Measurements from ENCODE around the gene MTUS2.

Gene MTUS2

DNA sequence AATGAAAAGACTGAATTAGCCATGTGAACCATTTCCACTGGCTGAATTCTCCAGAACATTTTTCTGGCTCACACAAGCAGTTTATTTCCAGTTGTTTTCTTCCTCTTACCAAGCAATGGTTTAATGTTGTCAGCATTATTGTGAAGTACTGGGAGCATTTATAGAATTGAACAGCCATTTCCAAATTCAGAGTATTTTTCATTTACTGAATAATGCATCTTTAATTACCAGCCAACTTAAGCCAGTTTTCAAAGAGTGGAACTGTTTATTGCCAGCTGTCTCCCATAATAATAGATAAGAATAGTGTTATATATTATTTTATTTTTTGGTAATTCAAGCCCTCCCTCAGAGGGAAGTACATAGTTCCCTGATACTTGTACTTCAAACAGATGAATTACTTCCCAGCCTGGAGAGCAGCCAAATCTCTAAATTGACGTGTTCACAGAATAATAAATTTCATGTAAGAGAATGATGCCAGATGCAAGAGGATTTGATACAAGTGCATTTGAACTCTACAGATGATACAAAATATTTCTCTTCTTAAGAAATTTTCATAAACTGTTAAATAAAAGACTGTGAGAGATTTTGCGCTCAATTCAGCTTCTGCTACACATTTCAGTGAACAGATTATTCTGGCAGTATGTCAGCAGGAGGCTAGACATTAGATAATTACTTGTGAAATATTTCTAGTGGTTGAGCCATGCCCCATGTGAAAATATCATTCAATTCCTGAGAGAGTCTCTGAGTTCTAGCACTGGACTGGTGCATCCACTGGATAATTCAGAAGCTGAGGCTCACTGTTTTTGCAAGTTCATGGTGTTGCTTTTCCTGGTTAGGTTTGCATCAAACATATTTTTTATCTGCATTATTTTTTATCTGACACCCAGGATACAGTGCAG lies 459.5 kb downstream of the MTUS2 start:
- TF ChIP-seq POLR2A (IDR thresholded peaks at IDR 0.05; ENCODE audit: low read length) (no peak), GATA1 (IDR thresholded peaks at IDR 0.05; ENCODE audit: low read depth, low read length) (no peak)
- DNase-seq = no peak

GRCh38 chr13:29281932-29282495 lies 461.9 kb downstream of the MTUS2 start:
- no peak for TF ChIP-seq POLR2A (IDR thresholded peaks at IDR 0.05; ENCODE audit: low read length)
- TF ChIP-seq GATA1 (IDR thresholded peaks at IDR 0.05; ENCODE audit: low read depth, low read length) = no peak
- no peak for DNase-seq

GRCh38 chr13:29284726-29285125 lies 464.6 kb downstream of the MTUS2 start:
- TF ChIP-seq GATA1 (IDR thresholded peaks at IDR 0.05; ENCODE audit: low read depth, low read length) = no peak
- no peak for TF ChIP-seq POLR2A (IDR thresholded peaks at IDR 0.05; ENCODE audit: low read length)
- DNase-seq = no peak

DNA sequence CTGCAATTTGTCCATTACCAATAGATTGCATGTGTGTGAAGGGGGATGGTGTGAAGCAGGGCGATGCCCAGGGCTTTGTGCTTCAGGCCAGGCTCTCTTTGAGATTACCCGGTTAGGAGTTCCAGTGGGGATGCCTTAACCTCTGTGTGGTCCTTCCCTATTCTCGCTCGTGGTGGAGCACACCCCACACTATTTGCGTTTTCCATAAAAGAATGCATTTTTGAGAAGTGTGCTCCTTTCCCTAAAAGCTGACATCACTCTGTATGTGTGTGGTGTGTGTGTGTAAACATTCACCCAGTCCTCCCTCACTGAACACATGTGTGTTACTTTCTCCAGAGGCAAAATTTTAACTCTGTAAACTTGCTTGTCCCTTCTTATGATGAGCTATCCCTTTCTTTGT lies 467.1 kb downstream of the MTUS2 start:
- no peak for DNase-seq
- TF ChIP-seq POLR2A (IDR thresholded peaks at IDR 0.05; ENCODE audit: low read length) (no peak), GATA1 (IDR thresholded peaks at IDR 0.05; ENCODE audit: low read depth, low read length) (no peak)

GRCh38 chr13:29292045-29292444 lies 471.9 kb downstream of the MTUS2 start:
- TF ChIP-seq GATA1 (IDR thresholded peaks at IDR 0.05; ENCODE audit: low read depth, low read length) (no peak), POLR2A (IDR thresholded peaks at IDR 0.05; ENCODE audit: low read length) (no peak)

GRCh38 chr13:29294821-29295220 lies 474.7 kb downstream of the MTUS2 start:
- TF ChIP-seq POLR2A (IDR thresholded peaks at IDR 0.05; ENCODE audit: low read length) (no peak), GATA1 (IDR thresholded peaks at IDR 0.05; ENCODE audit: low read depth, low read length) (no peak)
- DNase-seq = no peak

More at GRCh38 chr13:29292045-29292444, 471.9 kb downstream of the MTUS2 start:
- DNase-seq = no peak

DNA sequence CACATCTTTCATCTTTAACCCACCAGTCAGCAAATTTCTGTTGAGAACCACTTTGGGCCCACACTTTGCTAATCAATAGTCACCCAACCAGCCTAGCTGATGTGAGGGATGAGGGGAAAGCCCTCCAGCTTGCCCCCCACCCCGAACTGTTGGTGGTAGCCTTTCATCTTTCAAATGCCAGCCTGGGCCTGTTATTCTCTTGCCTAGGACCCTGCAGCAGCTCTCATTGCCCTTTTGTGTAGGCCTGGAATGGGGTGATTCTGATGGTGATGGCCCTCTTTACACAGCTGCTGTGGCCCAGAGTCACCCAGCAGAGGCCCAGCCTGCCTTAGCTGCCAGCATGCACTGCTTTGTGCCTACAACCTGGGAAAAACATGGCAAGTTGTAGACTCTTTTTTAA lies 480.9 kb downstream of the MTUS2 start:
- TF ChIP-seq POLR2A (IDR thresholded peaks at IDR 0.05; ENCODE audit: low read length) = no peak
- no peak for TF ChIP-seq GATA1 (IDR thresholded peaks at IDR 0.05; ENCODE audit: low read depth, low read length)
- DNase-seq = no peak

DNA sequence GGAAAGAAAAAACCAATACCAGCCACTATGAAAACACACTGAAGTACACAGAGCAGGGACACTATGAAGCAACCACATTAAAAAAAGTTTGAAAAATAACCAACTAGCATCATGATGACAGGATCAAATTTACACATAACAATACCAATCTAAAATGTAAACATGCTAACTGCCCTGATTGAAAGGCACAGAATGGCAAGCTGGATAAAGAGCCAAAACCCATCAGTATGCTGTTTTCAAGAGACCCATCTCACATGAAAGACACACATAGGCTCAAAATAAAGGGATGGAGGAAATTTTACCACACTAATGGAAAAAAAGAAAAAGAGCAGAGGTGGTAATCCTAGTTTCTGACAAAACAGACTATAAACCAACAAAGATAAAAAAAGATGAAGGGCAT lies 484.0 kb downstream of the MTUS2 start:
- DNase-seq = no peak
- TF ChIP-seq GATA1 (IDR thresholded peaks at IDR 0.05; ENCODE audit: low read depth, low read length) (no peak), POLR2A (IDR thresholded peaks at IDR 0.05; ENCODE audit: low read length) (no peak)

- no peak for DNase-seq
- TF ChIP-seq GATA1 (IDR thresholded peaks at IDR 0.05; ENCODE audit: low read depth, low read length) (no peak), POLR2A (IDR thresholded peaks at IDR 0.05; ENCODE audit: low read length) (no peak)
These were observed 490.7 kb downstream of the MTUS2 start for GRCh38 chr13:29310806-29311205.

- no peak for DNase-seq
- TF ChIP-seq POLR2A (IDR thresholded peaks at IDR 0.05; ENCODE audit: low read length) = no peak
These were observed 495.7 kb downstream of the MTUS2 start for GRCh38 chr13:29315847-29316246.

DNA sequence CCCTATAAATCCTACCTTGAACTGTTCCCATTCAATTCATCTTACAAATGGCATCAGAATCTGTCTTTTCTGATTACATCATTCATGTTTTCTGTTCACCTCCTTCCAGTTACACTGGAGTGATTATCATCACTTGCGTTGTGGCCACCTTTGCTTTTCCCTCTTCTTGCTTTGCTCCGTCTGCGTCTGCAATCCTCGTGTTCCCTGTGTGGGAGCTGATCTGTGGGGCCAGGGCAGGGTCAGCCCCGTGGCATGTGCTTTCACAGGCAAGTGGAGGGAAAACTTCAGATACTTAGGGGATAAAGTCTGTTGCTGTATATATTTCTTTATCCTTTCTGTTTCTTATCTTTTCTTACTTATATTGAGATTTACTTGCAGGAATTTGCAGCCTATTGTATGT lies 497.7 kb downstream of the MTUS2 start:
- TF ChIP-seq GATA1 (IDR thresholded peaks at IDR 0.05; ENCODE audit: low read depth, low read length) (no peak), POLR2A (IDR thresholded peaks at IDR 0.05; ENCODE audit: low read length) (no peak)
- no peak for DNase-seq

DNA sequence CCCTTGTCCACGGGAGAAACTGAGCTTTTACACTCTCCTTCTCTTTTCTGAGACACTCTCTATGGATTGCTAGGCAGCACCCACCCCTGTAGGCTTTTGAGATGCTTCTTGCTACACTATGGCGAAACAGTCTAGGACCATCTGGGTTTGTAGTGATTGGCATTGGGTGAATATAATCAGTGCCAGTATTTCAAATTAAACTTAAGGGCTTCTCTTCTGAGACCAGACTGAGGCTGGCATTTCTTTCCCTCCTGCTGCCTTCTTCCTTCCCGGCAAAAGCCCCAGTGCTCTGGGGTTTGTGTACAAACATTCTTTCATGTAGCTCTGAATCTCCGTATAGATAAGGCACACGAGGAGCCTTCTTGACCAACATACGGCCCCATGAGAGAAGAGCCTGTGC lies 498.6 kb downstream of the MTUS2 start:
- TF ChIP-seq GATA1 (IDR thresholded peaks at IDR 0.05; ENCODE audit: low read depth, low read length) (no peak), POLR2A (IDR thresholded peaks at IDR 0.05; ENCODE audit: low read length) (no peak)
- no peak for DNase-seq

GRCh38 chr13:29319451-29319850 lies 499.3 kb downstream of the MTUS2 start:
- TF ChIP-seq GATA1 (IDR thresholded peaks at IDR 0.05; ENCODE audit: low read depth, low read length) (no peak), POLR2A (IDR thresholded peaks at IDR 0.05; ENCODE audit: low read length) (no peak)
- DNase-seq = no peak

- TF ChIP-seq GATA1 (IDR thresholded peaks at IDR 0.05; ENCODE audit: low read depth, low read length) = no peak
- no peak for TF ChIP-seq POLR2A (IDR thresholded peaks at IDR 0.05; ENCODE audit: low read length)
- DNase-seq = no peak
These were observed 503.8 kb downstream of the MTUS2 start for GRCh38 chr13:29323954-29324353.

GRCh38 chr13:29324601-29325000 lies 504.5 kb downstream of the MTUS2 start:
- DNase-seq = no peak
- TF ChIP-seq POLR2A (IDR thresholded peaks at IDR 0.05; ENCODE audit: low read length) = no peak
- no peak for TF ChIP-seq GATA1 (IDR thresholded peaks at IDR 0.05; ENCODE audit: low read depth, low read length)

All from erythroblast (primary cell).